Measurements from ENCODE around the gene RBMS1. TPM values are rescaled to one million over a fixed set of nuclear protein-coding genes. Genes with fewer than 3 reads are reported as not detected.
A peak's percentile ranks its signal among the peaks of the same experiment; 100 is the strongest.
"Not testable (repeated sequence)": the region's sequence is repeated elsewhere in the genome, so short reads cannot be mapped to it uniquely, and the experiment has no call there.

RBMS1 gene
- polyA plus RNA-seq, 4 donors, result 122 to 165 (median 151) TPM

DNA sequence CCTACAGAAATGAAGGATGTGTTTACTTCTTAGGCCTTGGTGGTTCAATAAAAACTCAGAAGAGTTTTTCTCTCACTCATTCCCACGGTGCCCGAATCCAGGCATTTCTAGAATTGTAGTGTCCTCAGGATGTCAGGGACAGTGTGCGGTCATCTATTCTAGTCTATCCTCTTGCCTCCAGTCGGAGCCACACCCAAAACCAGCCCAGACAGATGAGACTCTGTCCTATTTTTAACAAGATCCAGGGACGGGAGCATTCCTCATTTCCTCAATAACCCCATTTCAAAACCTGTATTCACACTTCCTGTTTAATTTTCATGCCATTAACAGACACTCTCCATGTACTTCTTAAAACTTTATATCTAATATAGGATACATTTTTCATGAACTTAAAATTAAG lies 11.6 kb upstream of the RBMS1 start:
- no peak for DNase-seq (ENCODE audit: low read depth in 4 of 4, low spot score in 3 of 4)

DNA sequence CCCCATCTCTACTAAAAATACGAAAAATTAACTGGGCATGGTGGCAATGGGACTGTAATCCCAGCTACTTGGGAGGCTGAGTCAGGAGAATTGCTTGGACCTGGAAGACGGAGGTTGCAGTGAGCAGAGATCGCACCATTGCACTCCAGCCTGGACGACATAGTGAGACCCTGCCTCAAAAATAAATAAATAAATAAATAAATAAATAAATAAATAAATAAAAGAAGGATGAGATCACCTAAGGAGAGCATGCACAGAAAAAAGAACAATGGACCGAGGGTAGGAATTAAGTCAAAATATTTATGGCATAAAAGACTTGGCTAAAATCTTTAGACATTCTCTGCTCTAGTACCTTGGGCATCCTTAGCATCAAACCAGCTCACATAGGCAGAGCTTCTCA lies 8.9 kb upstream of the RBMS1 start:
- no peak for DNase-seq (ENCODE audit: low read depth in 4 of 4, low spot score in 3 of 4)

DNA sequence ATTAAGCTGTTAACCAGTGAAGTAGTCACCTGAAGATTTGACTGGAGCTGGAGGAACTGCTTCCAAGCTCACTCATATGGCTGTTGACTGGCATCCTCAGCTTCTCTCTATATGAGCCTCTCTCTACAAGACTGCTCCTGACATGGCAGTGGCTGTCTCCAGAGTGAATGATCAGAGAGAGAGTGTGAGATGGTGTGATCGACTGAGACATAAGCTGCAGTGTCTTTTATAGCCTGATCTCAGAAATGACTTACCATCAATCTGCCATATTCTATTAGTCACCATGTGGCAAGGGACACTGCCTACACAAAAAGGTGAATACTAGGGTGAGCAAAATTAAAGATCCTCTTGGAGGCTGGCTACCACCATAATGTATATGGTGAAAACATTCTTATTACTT lies 7.8 kb upstream of the RBMS1 start:
- no peak for DNase-seq (ENCODE audit: low read depth in 4 of 4, low spot score in 3 of 4)

DNA sequence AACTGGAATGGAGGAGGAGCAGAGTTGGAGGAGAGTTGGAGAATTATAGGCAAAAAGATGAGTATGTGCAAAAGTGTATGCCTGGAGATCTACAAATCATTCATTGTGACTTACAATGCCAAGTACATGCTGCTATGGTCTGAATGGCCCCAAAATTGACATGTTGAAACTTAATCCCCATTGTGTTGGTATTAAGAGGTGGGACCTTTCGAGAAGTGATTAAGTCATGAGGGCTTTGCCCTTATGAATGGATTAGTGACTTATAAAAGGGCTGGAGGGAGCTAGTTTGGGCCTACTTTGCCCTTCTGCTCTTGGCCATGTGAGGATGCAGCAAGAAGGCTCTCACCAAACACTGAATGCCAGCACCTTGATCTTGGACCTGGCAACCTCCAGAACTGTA lies 6.3 kb upstream of the RBMS1 start:
- no peak for DNase-seq (ENCODE audit: low read depth in 4 of 4, low spot score in 3 of 4)

DNA sequence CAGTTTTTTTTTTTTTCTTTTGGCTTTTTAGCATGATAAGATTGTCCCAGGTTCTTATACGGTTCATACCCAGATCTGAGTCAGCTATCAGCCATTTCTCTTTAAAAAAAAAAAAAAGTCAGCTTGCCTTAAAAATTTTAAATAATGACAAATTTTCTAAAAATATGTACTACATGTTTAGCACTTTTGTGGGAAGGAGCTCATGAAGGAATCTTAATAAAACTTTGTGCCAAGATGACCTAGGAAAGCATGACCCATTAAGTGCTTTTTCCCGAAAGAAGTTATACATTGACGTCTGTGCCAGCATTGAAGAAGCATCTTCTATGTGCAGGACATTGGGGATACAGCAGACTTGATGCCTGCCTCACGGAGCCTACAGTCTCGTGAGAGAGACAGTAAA lies 4.5 kb upstream of the RBMS1 start:
- DNase-seq (ENCODE audit: low read depth in 4 of 4, low spot score in 3 of 4), result no peak

DNA sequence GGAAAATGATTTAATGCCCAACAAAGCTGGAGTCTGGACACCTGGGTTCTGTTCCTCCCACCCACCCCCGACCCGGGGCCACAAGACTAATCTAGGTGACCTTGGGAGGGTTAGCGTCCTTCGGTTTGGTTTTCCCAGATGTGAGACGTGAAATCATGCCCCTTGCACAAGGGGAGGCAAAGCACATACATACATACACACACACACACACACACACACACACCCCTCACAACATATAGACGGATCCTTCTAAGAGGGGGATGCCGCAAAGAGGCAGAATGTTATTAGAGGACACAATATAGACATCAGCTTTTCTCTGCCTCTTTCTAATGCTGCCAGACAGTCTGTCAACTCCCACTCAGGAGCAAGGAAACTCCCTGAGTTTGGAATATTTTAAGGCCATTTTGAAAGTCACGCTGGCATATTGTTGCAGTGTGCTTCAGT lies 616 bp upstream of the RBMS1 start:
- peak in 2 of 4 donors; percentile 41 to 60 for DNase-seq (ENCODE audit: low read depth in 4 of 4, low spot score in 3 of 4)

DNA sequence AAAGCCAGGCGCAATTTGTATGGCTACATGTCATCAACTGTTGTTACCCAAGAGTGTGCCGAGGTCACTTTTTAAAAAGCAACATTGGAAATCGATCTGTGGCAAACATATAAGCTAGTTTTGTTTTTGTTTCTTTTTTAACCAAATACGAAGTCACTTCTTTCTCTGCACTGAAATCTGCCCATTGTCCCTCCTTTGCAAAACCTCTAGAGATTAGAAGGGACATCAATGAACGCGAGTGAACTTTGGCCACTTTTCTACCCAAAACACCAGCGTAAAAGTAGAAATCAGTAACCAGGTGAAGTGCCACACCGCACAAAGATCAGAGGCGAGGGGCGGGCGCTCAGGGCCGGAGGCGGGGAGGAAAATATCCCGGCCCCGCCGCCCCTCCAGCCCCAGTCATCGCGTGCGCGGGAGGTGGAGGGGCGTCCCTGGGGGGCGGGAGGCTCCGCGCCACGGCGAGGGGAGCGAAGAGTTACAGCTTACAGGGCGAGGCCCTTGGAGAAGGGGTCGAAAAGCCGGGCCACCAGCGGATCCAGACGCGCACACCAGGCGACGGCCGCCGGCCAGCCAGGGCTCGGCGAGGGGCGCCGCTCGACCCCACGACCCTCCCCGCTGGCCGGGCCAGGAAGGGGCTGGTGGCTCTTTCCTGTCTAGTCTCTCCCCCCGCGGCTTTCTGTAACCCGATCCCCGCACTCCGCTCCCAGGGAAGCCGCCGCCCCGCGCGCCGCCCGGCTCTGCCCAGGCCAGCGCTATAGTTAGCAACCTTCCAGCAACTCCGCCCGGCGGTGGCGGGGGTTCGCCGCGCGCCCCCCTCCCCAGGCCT lies 993 bp downstream of the RBMS1 start:
- peak in 3 of 4 donors; percentile 63 to 66 (median 65) for DNase-seq (ENCODE audit: low read depth in 4 of 4, low spot score in 3 of 4)

DNA sequence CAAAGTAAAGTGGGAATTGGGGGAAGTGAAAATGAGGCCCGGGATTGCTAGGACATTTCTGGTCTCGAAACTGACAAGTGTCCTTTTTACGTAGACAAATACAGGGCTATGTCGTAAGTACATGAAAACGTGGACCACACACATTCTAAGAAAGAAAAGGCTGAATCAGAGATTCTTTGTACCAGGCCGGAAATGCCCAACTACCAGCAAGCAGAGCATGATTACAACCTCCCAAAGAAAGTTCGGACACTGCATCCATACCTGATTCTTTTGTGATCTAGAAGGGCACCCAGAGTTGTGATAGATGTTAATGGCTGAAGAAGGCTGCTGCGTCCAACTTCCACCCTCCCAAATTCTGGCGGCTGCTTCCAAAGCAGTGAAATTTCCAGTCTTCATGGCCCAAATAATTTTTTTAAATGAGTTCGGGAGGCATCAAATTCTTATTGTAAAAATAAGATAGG lies 1.7 kb downstream of the RBMS1 start:
- DNase-seq (ENCODE audit: low read depth in 4 of 4, low spot score in 3 of 4), result peak in 1 of 4 donors; percentile 34

DNA sequence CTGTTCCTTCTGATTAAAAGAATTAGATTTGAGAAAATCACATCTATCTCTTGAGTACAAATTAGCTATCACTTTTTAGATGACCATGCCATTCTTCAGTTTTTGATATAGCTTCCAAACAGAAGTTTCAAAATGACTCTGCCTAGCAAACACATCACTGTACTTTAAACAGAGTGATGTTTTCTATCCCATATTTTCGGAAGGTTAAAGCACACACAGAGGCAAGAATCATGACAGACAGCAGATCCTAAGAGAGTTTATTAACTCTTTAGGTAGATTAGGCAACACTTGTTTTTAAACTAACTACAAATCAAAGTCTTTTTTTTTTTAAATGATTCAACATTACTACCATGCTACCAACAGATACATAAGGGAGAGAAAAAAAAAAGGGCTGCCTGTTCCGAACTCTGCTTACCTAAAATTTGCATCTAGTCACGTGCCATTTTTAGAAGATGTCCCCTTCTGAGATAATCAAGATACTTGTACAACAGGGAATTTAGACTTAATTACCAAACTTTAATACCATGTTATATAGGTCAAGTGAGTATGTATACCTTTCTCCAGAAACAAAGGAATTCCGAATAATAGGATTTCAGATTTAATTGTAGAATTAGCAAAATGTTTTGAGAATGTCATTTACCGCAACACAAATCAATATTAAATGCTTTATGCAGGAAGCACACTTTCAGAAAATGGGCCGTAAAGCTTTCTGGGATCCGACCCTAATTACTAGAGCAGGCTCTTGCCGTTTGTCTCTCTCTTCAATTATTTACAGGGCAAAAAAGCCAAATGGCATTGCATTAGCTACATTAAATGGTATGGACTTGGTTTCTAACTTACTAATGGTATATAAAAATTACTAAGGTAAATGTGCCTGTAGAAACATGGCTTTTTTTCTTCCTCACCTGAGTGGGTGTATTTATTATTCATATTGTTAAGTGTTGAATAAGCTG lies 2.6 kb downstream of the RBMS1 start:
- no peak for DNase-seq (ENCODE audit: low read depth in 4 of 4, low spot score in 3 of 4)

DNA sequence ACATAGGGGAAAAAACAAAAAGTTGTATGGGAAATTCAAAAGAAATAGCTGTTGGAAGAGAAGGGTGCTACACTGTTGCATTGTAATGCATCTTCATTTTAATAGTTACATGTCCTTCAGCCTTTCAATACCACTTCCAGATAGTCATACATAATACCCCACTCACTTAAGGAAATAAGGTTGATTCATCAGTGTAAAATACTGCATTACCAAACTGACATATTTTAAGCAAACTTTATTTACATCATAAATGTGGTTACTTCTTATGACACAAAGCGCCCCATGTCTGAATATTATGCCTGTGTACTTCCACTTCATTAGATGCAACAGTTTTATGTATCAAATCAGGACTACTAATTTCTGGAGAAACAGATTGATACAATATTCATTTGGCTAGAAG lies 4.5 kb downstream of the RBMS1 start:
- no peak for DNase-seq (ENCODE audit: low read depth in 4 of 4, low spot score in 3 of 4)

DNA sequence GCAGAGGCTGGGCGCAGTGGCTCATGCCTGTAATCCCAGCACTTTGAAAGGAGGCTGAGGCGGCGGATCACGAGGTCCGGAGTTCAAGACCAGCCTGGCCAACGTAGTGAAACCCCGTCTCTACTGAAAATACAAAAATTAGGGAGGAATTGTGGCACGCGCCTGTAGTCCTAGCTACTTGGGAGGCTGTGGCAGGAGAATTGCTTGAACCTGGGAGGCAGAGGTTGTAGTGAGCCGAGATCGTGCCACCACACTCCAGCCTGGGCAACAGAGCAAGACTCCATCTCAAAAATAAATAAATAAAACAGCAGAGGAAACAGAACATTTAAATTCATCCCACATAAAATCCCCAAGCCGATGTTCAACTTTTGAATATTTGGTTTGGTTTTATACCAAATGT lies 5.3 kb downstream of the RBMS1 start:
- DNase-seq (ENCODE audit: low read depth in 4 of 4, low spot score in 3 of 4), result not testable (repeated sequence)

DNA sequence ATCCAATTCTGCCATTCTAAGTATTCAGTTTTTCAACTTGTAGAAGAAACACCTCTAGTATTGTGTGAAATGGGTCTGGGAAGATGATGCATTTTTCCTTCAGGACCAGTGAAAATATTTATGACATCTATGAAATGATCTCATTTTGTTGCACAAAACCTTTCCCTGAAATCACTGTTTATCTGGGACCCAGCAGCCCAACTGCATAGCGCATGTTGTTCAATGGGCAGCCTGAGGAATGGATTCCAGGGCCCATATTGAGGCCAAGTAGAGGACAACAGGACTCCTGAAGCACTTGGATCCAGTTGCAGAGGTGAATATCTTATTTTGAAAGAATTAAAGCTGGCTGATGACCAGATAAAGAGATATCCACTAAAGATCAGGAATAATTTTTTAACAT lies 7.3 kb downstream of the RBMS1 start:
- no peak for DNase-seq (ENCODE audit: low read depth in 4 of 4, low spot score in 3 of 4)

DNA sequence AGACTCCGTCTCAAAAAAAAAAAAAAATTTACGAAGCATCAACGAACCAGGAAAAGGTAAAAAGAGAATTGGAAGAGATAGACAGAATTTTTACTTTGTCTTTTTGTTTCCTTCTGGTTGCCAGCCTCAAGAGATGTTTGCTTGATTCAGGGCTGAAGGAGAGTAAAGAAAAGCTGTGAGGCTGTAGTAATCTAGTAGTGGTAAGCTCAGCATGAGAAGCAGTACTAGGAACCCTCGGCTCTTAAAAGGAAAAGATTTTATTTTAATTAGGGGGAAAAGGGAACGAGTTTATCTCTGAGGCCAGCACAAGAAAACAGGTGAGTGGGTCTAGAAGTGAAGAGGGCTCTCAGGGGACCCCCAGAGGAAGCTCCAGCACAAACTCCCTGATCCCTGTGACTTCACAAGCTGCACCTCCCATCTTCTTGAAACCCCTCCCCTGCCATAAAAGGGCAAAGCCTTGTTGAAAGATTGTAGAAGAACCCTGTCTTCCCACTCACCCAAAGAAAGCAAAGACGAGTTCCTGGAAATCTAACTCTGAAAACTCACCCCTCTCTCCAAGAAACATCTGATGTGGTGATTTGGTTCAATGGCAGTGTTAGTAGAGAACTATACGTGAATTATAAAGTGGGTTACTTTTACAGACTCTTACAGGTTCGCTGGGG lies 8.6 kb downstream of the RBMS1 start:
- no peak for DNase-seq (ENCODE audit: low read depth in 4 of 4, low spot score in 3 of 4)

DNA sequence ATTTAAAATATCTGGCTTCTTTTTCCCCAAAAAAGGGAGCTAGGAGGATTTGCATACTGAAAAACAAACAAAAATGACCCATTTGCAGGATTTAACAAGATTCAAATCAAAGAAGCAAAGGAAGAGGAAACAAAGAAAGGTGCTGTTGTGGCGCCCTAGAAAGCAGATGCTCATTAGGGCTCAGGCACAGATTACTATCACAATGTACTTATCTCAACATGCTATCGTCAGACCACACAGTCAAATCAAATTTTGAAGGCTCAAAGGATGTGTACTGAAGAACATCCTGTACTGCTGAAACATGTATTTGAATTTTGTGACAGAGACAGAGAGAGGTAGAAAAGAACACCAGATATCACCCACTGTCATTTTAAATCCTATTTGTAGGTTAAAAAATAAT lies 10.9 kb downstream of the RBMS1 start:
- no peak for DNase-seq (ENCODE audit: low read depth in 4 of 4, low spot score in 3 of 4)

DNA sequence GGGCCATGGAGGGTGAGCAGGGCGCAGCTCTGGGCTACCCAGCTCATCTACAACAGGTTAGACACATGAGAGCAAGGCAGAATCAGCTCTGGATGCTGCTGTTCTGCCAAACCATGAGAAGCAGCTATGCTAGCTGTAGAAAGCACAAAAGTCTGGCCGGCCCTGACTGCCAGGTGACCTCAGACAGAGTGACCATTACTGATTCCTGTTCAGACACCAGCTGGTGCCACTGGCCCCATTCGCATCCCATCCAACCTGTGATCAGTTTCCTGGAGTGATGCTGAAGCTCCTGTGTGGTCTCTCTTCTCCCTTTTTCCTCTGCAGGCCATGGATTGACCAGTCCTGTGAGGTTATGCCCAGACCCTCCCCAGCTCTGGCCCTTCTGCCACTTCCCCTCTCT lies 14.3 kb downstream of the RBMS1 start:
- DNase-seq (ENCODE audit: low read depth in 4 of 4, low spot score in 3 of 4), result no peak

DNA sequence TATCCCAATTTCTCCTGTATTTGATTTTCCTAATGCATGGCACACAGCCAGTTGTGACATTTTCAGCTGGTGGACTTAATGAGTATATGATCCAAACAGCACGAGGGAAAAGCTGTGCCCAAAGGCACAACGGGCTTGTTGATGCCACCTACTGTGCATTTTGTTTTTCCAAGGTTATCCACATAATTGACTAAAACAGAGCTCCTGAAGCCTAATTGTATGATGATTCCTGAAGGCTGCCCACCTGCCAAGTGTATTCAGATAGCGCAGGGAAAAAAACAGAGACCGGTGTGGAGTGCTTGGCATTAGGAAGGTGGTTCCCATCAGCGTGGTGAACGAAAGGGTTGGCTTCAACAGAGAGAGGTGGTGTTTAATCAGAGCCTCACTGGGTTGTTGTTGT lies 14.9 kb downstream of the RBMS1 start:
- no peak for DNase-seq (ENCODE audit: low read depth in 4 of 4, low spot score in 3 of 4)

DNA sequence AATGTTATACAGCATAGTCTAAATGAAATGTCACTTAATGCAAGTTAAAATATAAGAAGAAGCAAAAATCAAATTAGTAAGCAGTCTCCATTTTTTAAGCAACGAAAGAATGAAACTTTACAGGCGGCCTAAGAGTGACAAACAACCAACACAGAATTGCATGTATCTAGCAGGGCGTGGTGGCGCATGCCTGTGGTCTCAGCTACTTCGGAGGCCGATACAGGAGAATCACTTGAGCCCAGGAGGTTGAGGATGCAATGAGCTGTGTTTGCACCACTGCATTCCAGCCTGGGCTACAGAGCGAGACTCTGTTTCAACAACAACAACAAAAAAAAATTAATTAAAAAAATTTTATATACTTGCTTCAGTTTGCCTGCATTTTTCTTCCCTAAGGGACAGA lies 16.6 kb downstream of the RBMS1 start:
- no peak for DNase-seq (ENCODE audit: low read depth in 4 of 4, low spot score in 3 of 4)

DNA sequence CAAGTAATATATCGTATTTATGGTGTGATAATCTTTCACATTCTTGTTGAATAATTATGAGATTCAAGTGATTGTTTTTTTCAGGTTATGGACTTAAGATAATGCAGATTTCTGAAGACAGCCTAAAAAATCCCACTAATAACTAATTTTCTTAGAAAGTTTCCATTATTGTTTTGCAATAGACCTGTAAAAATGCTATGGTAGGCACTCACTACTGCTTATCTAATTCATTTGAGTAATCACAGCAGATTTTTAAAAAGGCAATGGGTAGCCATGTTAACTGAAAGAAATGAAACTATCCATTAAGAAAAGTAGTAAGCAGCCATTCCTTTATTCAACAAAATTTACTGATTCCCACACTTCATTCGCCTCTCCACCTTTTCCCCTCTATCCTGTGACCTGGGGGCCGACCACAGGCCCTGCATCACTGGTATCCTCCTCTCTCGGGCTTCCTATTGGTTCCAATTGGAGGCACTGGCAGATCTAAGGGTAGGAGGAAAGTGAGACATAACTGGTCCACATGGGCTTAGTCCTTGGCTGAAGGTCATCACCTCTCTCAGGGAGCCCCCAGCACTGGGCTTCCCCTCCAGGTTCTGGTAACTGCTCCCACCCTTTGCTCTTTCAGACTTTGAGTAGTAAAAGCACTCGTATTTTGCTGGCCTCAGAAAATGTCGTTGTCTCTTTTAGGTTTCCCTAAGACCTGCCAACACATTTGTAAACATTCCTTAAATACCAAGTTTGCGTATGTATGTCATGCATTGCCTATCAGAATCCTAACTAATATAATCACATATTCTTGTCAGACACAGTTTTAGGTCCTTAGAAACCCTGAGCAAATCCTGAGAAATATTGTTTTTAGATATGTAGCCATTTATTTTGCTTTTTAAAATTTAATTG lies 18.5 kb downstream of the RBMS1 start:
- DNase-seq (ENCODE audit: low read depth in 4 of 4, low spot score in 3 of 4), result no peak

DNA sequence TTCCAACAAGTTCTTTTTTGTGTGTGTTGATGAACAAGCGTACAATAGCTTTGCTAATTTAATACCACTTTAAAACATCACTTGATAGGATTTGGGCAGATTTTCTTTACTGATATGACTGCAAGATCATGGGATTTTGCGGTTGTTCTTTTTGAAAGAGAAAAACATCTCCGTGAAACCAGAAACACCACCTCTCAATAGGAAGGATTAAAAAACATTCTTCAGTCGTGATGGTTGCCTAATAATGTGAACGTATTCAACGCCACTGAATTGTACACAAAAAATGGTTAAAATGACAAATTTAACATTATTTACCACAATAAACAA lies 19.3 kb downstream of the RBMS1 start:
- no peak for DNase-seq (ENCODE audit: low read depth in 4 of 4, low spot score in 3 of 4)
